Measurements from ENCODE around the gene CENPC.
"Not testable (repeated sequence)": the region's sequence is repeated elsewhere in the genome, so short reads cannot be mapped to it uniquely, and the experiment has no call there.

The CENPC gene

DNA sequence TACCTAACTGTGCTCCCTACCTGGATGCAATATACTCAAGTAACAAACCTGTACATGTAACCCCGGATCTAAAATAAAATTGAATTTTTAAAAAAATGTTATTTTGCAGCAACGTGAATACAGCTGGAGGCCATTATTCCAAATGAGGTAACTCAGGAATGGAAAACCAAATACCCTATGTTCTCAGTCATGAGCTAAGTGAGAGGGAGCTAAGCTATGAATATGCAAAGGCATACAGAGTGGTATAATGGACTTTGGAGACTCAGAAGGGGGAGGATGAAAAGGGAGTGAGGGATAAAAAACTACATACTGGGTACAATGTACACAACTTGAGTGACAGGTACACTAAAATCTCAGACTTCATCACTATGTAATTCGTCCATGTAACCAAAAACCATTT, 78.6 kb downstream of the CENPC start:
- DNase-seq: no peak

DNA sequence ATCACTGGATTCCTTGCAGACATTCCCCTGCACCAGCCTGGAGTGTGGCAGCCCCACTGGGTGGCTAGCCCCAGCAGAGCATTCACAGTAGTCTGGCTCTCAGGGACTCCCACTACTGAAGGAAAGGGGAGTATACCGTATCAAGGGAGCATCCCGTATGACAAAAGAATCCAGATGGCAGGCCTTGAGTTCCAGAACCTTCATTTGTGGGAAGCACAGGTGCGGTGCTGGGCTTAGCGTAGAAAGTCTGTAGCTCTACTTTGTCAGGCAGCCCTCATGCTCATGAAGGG, 79.6 kb downstream of the CENPC start:
- DNase-seq: no peak

DNA sequence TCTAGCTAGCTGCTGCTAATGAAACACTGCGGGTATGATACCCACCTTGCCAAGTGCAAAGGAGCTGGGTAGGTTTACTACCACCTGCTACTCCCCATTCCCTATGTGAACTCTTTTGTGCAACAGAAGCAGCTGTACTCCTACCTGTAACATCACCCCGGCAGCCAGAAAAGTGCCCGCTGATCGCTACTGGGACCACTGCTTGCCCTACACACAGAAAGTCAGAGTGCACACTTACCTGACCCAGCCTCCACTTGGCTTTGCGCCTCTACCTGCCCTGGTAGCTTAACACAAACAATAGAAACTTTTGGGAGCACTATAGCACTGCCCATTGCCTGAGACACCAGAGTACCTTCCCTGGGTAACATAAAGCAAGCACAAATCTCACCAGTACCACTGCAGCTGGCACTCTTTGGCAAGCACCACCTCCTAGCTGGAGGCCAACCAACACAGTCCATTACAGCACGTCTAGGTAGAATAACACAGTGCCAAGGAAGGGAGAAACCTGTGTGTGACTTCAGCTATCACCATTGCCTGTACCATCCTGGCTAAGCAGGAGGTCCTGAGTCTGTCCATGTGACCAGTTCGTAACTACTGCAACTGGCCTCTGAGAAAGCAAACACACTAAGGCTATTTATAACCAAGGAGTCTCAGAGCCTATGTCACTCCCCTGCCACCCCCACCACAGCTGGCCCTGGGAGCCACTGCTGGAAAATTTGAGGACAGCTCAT, 80.1 kb downstream of the CENPC start:
- DNase-seq: no peak

DNA sequence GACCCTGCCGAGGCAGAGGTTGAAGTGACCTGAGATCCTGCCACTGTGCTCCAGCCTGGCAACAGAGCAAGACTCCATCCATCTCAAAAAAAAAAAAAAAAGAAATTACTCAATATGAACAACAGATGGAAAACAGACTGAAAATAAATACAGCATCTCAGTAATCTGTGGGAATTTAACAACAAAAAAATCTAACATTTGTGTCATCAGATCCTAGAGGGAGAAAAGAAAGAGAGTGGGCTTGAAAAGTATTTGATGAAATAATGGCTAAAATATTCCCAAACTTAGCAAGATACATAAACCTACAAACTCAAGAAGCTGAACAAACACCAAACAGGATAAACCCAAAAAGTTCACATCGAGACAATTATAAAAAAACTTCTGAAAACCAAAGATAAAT, 84.7 kb downstream of the CENPC start:
- no peak for DNase-seq

DNA sequence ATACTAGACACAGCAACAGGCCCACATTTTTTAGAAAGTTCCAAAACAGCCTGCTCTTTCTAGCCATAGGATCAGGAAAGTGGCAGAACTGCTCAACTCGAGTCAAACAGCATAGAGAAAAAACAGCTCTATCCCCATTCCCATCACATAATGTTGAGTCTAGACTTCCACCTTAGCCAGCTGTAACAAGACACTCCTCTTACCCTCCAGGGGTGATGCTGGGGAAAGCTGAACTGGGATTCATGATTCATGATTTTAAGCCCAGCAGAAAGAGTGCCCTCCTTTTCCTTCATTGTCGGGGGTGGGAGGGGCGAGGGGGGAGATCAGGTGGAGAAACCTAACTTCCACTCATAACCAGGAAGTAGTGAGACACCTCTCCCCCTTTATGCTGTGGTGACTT, 86.1 kb downstream of the CENPC start:
- DNase-seq: no peak

DNA sequence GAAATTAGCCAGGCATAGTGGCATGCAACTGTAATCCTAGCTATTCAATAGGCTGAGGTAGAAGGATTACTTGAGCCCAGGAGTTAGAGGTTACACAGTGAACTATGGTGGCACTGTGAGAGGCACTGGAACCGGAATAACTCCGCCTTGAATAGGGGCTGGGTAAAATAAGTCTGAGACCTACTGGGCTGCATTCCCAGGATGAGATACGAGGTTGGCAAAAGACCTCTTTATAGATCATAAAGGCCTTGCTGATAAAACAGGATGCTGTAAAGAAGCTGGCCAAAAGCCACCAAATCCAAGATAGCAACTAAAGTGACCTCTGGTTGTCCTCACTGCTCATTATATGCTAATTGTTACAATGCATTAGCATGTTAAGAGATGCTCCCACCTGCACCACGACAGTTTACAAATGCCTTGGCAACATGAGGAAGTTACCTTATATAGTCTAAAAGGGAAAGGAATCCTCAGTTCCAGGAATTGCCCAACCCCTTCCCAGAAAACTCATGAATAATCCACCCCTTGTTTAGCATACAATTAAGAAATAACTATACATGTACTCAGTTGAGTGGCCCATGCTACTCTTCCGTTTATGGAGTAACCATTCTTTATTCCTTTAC, 88.6 kb downstream of the CENPC start:
- no peak for DNase-seq

DNA sequence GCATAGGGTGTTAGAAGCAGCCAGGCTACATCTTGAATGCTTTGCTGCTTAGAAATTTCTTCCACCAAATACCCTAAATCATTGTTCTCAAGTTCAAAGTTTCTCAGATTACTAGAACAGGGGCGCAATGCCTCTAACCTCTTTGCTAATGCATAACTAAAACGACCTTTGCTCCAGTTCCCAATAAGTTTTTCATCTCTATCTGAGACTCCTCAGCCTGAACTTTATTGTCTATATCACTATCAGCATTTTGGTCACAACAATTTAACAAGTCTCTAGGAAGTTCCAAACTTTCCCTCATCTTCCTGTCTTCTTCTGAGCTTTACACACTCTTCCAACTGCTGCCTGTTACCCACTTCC, 92.5 kb downstream of the CENPC start:
- not testable (repeated sequence) for DNase-seq

DNA sequence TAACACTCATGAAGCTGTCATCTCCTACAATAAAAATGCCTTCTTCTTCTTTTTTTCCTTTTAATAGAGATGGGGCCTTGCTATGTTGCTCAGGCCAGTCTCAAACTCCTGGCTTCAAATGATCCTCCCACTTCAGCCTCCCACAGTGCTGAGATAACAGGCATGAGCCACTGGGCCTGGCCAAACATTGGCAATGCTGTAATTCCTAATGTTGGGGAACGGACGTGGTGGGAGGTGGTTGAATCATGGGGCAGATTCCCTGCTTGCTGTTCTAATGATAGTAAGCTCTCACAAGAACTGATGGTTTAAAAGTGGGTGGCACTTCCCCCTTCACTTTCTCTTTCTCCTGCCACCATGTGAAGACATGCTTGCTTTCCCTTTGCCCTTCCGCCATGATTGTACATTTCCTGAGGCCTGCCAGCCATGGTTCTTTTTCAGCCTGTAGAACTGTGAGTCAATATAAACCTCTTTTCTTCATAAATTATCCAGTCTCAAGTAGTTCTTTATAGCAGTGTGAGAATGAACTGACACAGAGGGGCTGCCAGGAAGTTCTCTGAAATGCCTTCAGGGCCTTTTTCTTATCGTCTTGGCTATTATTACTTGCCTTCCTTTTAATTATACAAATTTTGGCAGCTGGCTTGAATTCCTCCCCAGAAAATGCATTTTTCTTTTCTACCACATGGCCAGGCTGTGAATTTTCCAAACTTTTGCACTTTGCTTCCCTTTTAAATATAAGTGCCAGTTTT, 93.0 kb downstream of the CENPC start:
- no peak for DNase-seq

DNA sequence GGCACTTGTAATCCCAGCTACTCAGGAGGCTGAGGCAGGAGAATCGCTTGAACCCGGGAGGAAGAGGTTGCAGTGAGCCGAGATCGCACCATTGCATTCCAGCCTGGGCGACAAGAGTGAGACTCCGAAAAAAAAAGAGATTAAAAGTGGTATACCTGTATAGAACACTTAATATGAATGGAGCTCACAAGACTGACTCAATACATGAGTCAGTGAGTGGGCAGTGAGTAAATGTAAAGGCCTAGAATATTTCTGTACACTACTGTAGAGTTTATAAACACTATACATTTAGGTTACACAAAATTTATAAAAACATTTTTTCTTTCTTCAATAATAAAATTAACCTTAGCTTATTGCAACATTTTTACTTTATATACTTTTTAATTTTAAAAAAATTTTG, 93.8 kb downstream of the CENPC start:
- no peak for DNase-seq

DNA sequence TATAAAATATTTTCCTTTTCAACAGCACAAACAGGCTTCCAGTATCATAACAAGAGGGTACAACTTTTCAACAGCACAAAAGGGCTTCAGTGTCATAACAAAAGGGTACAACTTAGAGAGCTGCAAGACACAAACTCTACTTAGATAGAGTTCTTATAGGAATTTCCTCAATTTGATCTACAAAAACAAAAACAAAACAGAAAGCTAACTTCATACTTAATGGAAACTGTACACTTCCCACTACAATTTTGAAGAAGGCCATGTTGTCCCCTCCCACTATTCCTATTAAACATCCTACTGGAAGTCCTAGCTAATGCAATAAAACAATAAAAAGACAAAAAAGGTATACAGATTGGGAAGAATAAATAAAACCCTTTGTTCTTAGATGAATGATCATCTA, 96.7 kb downstream of the CENPC start:
- DNase-seq: no peak

DNA sequence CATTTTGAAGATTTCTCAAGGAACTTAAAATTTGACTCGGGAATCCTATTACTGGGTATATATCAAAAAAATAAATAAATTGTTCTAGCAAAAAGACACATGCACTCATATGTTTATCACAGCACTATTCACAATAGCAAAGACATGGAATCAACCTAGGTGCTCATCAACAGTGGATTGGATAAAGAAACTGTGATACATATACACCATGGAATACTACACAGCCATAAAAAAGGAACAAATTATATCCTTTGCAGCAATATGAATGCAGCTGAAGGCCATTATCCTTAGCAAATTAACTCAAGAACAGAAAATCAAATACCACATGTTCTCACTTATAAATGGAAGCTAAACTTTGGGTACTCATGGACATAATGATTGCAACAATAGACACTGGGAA, 97.4 kb downstream of the CENPC start:
- no peak for DNase-seq

DNA sequence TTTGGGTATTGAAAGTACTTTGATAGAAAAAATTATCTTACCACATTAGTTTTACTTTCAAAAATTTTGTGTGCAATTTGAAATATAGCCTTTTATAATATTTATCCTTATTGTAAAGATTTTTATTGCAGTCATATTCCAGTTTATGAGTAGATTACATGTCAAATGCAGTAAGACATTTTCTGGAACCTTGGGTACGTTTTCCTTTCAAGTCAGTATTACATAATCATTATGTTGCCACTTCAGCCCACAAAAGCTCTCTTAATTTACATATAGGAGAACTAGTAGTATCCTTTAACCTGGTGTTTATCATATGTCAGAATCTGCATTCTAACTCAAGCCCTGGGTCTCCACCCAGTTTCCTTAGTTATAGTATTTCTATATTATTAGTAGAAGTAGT, 98.5 kb downstream of the CENPC start:
- DNase-seq: no peak

DNA sequence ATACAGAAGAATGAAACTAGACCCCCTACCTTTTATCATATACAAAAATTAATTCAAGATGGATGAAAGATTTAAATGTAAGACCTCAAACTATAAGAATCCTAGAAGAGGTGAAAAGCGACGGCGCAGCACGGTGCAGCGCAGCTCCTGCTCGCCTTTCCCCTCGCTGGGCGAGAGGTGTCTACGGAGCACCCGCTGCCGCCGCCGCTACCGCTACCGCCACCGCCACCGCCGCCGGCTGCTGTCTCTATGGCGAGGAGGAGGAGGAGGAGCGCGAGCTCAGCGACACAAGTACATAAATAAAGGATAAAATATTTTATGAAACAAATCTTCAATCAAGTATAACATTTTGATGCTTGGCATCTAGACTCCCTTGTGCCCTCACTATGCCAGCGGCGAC, 99.4 kb downstream of the CENPC start:
- not testable (repeated sequence) for DNase-seq

DNA sequence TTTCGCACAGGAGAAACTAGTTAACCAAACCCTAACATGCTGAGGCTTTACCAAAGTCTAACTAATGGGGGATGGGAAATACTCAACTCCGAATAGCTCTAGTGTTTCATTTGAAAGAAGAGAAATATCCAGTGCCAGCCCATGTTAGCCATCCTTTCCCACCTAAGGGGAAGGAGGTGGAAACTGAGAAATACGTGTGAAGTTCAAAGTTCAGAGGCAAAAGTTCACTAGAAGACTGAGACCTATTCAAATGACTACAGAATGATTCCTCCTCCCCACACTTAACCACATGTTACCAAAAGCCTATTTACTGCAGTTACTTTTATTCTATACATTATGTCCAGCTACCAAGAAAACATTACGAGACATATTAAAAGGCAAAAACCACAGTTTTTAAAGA, 106.3 kb downstream of the CENPC start:
- no peak for DNase-seq

DNA sequence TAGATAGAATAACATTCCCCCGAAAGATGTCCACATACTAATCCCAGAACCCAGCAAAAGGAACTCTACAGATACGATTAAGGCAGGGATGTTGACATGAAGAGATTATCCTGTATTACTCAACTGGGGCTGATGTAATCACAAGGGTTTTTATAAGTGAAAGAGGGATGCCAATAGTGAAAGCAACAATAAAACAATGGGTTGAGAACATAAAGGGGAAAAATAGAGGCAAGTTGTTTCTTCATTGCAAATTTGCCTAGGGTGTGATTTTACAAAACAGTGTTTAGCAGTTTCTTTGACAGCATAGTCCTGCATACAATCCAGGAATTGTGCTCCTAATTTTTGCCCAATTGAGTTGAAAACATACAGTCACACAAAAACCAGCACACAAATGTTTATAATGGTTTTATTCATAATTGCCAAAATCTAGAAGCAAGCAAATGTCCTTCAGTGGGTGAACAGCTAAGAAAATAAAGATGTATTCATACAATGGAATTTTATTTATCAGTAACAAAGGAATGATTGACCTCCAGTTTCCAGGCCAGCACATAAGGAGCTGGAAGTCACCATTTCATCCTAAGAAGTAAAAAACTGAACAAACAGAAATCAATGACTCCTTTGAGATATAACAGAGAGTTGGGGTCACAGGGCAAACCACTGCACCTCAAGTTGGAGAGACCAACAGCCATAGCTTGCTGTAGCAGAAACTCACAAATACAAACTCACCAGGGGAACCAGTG, 107.2 kb downstream of the CENPC start:
- DNase-seq: no peak

DNA sequence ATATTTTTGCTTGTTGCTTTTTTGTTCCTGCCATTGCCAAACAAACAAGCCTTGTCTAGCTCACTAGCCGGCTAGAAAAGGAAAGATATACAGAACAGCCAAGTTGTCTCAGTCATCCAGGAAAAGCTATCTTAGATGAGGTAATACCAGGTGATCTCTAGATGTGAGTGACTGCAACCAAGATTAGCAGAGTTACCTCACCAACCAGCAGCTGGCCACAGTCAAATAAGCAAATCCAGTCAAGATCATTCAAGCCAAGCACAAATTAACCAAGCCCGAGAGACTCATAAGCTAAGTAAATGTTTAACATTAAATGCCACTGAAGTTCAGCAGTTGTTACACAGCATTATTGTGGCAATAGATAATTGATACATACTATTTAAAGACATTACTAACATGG, 108.6 kb downstream of the CENPC start:
- no peak for DNase-seq

DNA sequence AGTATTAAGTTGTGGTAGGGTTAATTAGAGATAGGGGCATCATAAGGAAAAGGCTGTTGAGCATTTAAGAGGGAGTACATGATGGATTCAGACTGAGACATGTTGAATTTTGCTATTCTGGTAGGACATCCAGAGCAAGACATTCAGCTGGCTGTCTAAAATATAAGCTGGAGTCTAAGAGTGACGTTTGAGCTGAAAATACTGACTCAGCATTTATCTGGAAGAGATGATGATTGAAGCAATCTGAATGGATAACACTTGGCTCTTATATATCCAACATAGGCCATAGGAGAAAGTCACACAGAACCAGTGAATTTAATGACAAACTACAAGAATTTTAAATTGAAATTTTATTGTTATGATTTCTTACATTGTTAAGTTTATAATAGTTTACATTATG, 114.3 kb downstream of the CENPC start:
- DNase-seq: no peak

DNA sequence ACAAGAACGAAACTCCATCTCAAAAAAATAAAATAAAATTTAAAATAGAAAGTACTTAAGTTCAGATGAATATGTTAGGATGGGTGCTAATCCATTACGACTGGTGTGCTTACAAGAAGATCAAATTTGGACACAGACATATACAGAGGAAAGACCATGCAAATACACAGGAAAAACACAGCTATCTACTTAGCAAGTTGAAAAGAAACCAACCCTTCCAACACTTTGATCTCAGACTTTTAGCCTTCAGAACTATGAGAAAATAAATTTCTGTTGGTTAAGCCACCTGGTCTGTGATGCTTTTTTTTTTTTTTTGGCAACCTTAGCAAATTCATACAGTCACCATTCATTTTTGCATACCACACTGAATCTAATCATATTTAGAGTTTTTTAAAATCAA, 116.5 kb downstream of the CENPC start:
- DNase-seq: no peak

Data from NCI-H510A (cell line).